ENCODE data around the gene DEGS1. TPM values are rescaled to one million over a fixed set of nuclear protein-coding genes. Genes with fewer than 3 reads are reported as not detected.

The DEGS1 gene
- total and polyA plus RNA-seq, 2 donors (not counting 1 experiment from before 2014, with no cell fraction given): 64.2 to 383 TPM

DNA sequence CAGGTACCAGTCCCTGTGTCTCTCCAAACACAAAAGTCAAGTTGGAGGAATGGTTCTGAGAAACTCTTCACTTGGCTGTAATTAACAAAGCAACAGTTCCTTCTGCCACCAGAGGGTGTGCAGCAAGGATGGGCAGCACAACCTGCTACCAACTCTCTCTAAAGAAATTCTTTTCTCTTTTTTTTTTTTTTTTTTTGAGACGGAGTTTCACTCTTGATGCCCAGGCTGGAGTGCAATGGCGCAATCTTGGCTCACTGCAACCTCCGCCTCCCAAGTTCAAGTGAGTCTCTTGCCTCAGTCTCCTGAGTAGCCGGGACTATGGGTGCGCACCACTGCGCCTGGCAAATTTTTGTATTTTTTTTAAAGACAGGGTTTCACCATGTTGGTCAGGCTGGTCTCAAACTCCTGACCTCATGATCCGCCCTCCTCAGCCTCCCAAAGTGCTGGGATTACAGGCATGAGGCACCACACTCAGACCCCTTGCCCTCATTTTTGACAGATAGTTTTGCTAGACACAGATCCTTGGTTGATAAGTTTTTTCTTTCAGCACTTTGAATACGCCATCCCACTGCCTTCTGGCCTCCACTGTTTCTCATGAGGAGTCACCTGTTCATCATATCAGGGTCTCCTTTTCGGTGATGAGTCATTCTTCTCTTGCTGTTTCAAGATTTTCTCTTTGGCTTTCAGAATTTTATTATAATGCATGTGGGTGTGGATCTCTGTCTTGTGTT lies 12.1 kb upstream of the DEGS1 start:
- no peaks in the 10 kb centered on the region for H3K79me2 ChIP-seq (ENCODE audit: control insufficient read depth, insufficient read depth, low read length)
- no peak for TF ChIP-seq EZH2 (IDR thresholded peaks at IDR 0.05; ENCODE audit: low read length, missing control alignments)
- TF ChIP-seq, protein P1, sequence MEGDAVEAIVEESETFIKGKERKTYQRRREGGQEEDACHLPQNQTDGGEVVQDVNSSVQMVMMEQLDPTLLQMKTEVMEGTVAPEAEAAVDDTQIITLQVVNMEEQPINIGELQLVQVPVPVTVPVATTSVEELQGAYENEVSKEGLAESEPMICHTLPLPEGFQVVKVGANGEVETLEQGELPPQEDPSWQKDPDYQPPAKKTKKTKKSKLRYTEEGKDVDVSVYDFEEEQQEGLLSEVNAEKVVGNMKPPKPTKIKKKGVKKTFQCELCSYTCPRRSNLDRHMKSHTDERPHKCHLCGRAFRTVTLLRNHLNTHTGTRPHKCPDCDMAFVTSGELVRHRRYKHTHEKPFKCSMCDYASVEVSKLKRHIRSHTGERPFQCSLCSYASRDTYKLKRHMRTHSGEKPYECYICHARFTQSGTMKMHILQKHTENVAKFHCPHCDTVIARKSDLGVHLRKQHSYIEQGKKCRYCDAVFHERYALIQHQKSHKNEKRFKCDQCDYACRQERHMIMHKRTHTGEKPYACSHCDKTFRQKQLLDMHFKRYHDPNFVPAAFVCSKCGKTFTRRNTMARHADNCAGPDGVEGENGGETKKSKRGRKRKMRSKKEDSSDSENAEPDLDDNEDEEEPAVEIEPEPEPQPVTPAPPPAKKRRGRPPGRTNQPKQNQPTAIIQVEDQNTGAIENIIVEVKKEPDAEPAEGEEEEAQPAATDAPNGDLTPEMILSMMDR (conservative IDR thresholded peaks at IDR 0.05 in 1 of 2, IDR thresholded peaks at IDR 0.05 in 1 of 2; ENCODE audit: low read depth in 1 of 2, low read length in 2 of 2): peak; percentile 21 to 29
- H3K4me2 ChIP-seq (ENCODE audit: extremely low read depth, insufficient read depth, low read length): no peak overlapping the region
- no peak overlapping the region for H3K9ac ChIP-seq (ENCODE audit: insufficient read depth, low read length)
- H4K20me1 ChIP-seq (ENCODE audit: control insufficient read depth, extremely low read depth, insufficient read depth, low read length): no peaks in the 10 kb centered on the region
- no peak overlapping the region for H3K4me3 ChIP-seq (replicated peaks in 1 of 4; ENCODE audit: control extremely low read depth in 1 of 4, insufficient read depth in 1 of 4, low read depth in 3 of 4, low read length in 4 of 4)
- H3K27me3 ChIP-seq (ENCODE audit: control insufficient read depth, insufficient read depth, low read length): no peaks in the 10 kb centered on the region
- DNase-seq (ENCODE audit: low read depth in 2 of 2): no peak
- H2AFZ ChIP-seq (ENCODE audit: low read length): no peak overlapping the region
- no peaks in the 10 kb centered on the region for H3K4me1 ChIP-seq (ENCODE audit: control insufficient read depth, extremely low read depth, insufficient read depth, low read length)
- no peaks in the 10 kb centered on the region for H3K36me3 ChIP-seq (ENCODE audit: control insufficient read depth, insufficient read depth, low read length)
- no peak overlapping the region for H3K27ac ChIP-seq (ENCODE audit: insufficient read depth, low read length)
- H3K9me3 ChIP-seq (ENCODE audit: control insufficient read depth, insufficient read depth, low read depth, low read length): no peaks in the 10 kb centered on the region

DNA sequence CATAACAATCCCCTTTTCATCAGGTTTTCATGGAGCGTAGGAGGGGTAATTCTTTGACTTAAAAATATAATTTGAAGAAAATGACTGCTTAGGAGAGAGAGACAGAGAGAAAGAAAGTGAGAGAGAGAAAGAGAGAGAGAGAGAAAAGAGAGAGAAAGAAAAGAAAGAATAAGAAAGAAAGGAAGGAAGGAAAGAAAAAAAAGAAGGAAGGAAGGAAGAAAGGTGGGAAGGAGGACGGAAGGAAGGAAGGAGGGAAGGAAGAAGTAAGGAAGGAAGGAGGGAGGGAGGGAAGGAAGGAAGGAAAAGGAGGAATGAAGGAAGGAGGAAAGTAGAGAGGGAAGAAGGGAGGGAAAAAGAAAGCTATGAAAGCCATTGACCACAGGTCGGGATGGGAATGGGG lies 10.8 kb upstream of the DEGS1 start:
- no peaks in the 10 kb centered on the region for H4K20me1 ChIP-seq (ENCODE audit: control insufficient read depth, extremely low read depth, insufficient read depth, low read length)
- H3K4me3 ChIP-seq (replicated peaks in 1 of 4; ENCODE audit: control extremely low read depth in 1 of 4, insufficient read depth in 1 of 4, low read depth in 3 of 4, low read length in 4 of 4): no peak overlapping the region
- no peak overlapping the region for H3K27ac ChIP-seq (ENCODE audit: insufficient read depth, low read length)
- H3K36me3 ChIP-seq (ENCODE audit: control insufficient read depth, insufficient read depth, low read length): no peaks in the 10 kb centered on the region
- no peak for TF ChIP-seq EZH2 (IDR thresholded peaks at IDR 0.05; ENCODE audit: low read length, missing control alignments)
- H3K4me1 ChIP-seq (ENCODE audit: control insufficient read depth, extremely low read depth, insufficient read depth, low read length): no peaks in the 10 kb centered on the region
- no peak overlapping the region for H3K4me2 ChIP-seq (ENCODE audit: extremely low read depth, insufficient read depth, low read length)
- H3K9me3 ChIP-seq (ENCODE audit: control insufficient read depth, insufficient read depth, low read depth, low read length): no peaks in the 10 kb centered on the region
- H2AFZ ChIP-seq (ENCODE audit: low read length): no peak overlapping the region
- no peaks in the 10 kb centered on the region for H3K27me3 ChIP-seq (ENCODE audit: control insufficient read depth, insufficient read depth, low read length)
- DNase-seq (ENCODE audit: low read depth in 2 of 2): no peak
- H3K79me2 ChIP-seq (ENCODE audit: control insufficient read depth, insufficient read depth, low read length): no peaks in the 10 kb centered on the region
- H3K9ac ChIP-seq (ENCODE audit: insufficient read depth, low read length): no peak overlapping the region

DNA sequence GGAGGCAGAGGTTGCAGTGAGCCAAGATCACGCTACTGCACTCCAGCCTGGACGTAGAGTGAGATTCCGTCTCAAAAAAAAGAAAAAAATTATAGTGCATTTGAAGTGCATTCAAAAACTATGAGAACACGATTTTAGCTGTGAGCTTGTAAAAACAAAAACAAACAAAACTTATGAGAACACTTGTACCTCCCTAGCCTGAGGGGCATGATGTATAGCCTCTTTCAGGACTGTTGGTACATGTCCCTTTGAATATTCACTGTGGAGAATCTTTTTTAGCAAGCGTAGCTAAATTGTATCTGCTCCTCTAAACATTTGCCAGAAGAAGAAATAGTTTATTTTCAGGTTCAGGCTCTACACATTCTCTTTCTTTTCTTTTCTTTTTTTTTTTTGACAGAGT lies 9.5 kb upstream of the DEGS1 start:
- Histone ChIP-seq H4K20me1 (ENCODE audit: control insufficient read depth, extremely low read depth, insufficient read depth, low read length) (no peaks in the 10 kb centered on the region), H3K27ac (ENCODE audit: insufficient read depth, low read length) (no peak overlapping the region), H3K4me3 (replicated peaks in 1 of 4; ENCODE audit: control extremely low read depth in 1 of 4, insufficient read depth in 1 of 4, low read depth in 3 of 4, low read length in 4 of 4) (no peak overlapping the region), H3K9ac (ENCODE audit: insufficient read depth, low read length) (no peak overlapping the region), H3K4me2 (ENCODE audit: extremely low read depth, insufficient read depth, low read length) (no peak overlapping the region), H3K36me3 (ENCODE audit: control insufficient read depth, insufficient read depth, low read length) (no peaks in the 10 kb centered on the region), H3K9me3 (ENCODE audit: control insufficient read depth, insufficient read depth, low read depth, low read length) (no peaks in the 10 kb centered on the region), H3K79me2 (ENCODE audit: control insufficient read depth, insufficient read depth, low read length) (no peaks in the 10 kb centered on the region), H3K27me3 (ENCODE audit: control insufficient read depth, insufficient read depth, low read length) (no peaks in the 10 kb centered on the region), H2AFZ (ENCODE audit: low read length) (no peak overlapping the region), H3K4me1 (ENCODE audit: control insufficient read depth, extremely low read depth, insufficient read depth, low read length) (no peaks in the 10 kb centered on the region)
- TF ChIP-seq, protein P1 (conservative IDR thresholded peaks at IDR 0.05 in 1 of 2, IDR thresholded peaks at IDR 0.05 in 1 of 2; ENCODE audit: low read depth in 1 of 2, low read length in 2 of 2): no peak
- DNase-seq (ENCODE audit: low read depth in 2 of 2): no peak

All from fibroblast of lung (primary cell).